GM12864 (cell line): ENCODE measurements around the gene MYLK.

Experiments
- DNase-seq: peaks from one replicate; pipeline ENCODE4 v3.0.0-alpha.2; 2011; ENCODE audit warnings: low read depth
- H3K4me3 ChIP-seq: 2 replicates; pipeline ENCODE4 v1.5.1; 2011; ENCODE audit warnings: mild to moderate bottlenecking, low read depth, low read length, control low read depth
- CTCF ChIP-seq: IDR thresholded peaks from 2 replicates; pipeline ENCODE4 v1.5.1; 2011; ENCODE audit warnings: low read depth, mild to moderate bottlenecking, moderate library complexity, low read length, control low read depth, inconsistent platforms; ENCODE audit errors: missing control alignments

The MYLK gene

GRCh38 chr3:123641505-123641904, 242.6 kb downstream of the MYLK start:
- TF ChIP-seq CTCF, result no peak
- no peak for DNase-seq
- H3K4me3 ChIP-seq, result no peak overlapping the region

DNA sequence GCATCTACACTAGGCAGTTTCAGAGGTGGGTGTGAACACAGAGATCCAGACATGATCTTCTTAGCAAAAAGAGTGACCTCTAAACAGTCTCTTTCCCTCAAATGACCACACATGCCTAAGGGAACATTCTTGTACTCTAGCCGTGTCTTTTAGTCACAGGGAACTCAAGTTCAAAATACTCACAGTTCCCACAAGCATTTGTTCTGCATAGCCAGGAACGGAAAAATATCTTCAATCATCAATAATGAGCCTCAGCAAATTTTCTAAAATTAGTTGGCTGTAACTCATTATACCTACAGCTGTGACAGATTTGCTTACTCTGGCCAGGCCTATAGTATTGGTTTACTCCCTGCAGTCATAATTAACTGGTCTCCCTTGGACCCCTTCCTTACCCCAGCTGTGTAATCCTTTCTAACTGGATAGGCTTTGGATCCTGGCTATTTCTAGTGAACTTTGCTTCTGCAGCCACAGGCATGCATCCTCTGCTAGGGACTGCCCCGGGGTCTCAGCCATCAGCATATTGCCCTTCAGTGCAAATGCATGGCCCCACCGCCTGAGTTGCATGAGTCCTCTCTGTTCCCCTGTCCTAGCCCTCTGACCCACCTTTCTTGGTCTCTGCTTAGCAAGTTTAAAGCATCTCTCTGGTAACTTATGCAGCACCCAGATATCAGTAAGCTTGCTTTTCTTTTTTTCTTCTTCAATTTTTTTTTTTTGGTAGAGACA, 243.2 kb downstream of the MYLK start:
- no peak for DNase-seq
- TF ChIP-seq CTCF, result no peak
- H3K4me3 ChIP-seq, result no peak overlapping the region

- no peak overlapping the region for H3K4me3 ChIP-seq
- no peak for DNase-seq
- TF ChIP-seq CTCF, result no peak
Measured at GRCh38 chr3:123640311-123640710, 243.8 kb downstream of the MYLK start.

- TF ChIP-seq CTCF, result no peak
- no peak for DNase-seq
- no peak overlapping the region for H3K4me3 ChIP-seq
Measured at GRCh38 chr3:123638936-123639689, 245.0 kb downstream of the MYLK start.

DNA sequence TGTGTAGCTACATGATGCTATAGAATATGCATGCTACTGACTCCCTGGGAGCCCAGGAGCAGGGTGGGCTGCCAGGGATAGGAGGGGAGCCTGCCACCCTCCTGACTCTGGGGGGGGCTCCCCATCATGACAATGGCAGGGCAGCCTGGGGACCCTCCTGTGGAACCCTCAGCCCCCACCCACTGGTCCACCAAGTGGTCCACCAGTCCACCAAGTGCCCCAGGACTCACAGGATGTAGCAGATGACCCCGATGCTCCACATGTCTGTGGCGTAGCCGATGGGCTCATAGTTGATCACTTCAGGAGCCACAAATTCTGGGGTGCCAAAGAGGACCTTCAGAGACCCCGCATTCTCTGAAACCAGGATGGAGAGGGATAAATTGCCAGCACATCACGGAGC, 246.3 kb downstream of the MYLK start:
- DNase-seq, result no peak
- no peak for TF ChIP-seq CTCF

GRCh38 chr3:123637131-123637530, 247.0 kb downstream of the MYLK start:
- TF ChIP-seq CTCF, result no peak
- no peak for DNase-seq

More for the DNA sequence above, 246.3 kb downstream of the MYLK start:
- H3K4me3 ChIP-seq, result no peak overlapping the region

More at GRCh38 chr3:123637131-123637530, 247.0 kb downstream of the MYLK start:
- no peak overlapping the region for H3K4me3 ChIP-seq
